ENCODE measurements around the gene MRE11. TPM values are rescaled to one million over a fixed set of nuclear protein-coding genes. Genes with fewer than 3 reads are reported as not detected.

Gene MRE11
- polyA plus RNA-seq, 2 of the 4 experiments (the other 2 are of a cell fraction): 19.2 to 28.4 TPM

GRCh38 chr11:94500181-94500580 is 6.5 kb upstream of the MRE11 start:
- POLR2A ChIA-PET: no interaction called here
- FAIRE-seq: no peak
- no peak for ATAC-seq

GRCh38 chr11:94494126-94494680 is 559 bp upstream of the MRE11 start:
- Histone ChIP-seq H3K27ac (peak overlapping the region; percentile 81 to 83), H3K4me2 (peak overlapping the region; percentile 97), H3K9me3 (no peaks in the 10 kb centered on the region), H3K4me1 (peaks cover 18% of the 10 kb centered on the region), H3K4me3 (peak overlapping the region; percentile 97)
- WGBS (ENCODE audit: missing lambda C conversion rate): 4% methylated on average over 12 of the region's 19 CpGs
- DNase-seq (ENCODE audit: low read depth in 1 of 2, low spot score in 1 of 2) (no peak), FAIRE-seq (no peak), ATAC-seq (peak; percentile 79 to 87)
- TF ChIP-seq NFE2L2 (conservative IDR thresholded peaks at IDR 0.05; ENCODE audit: low read length) (no peak), REST (IDR thresholded peaks at IDR 0.05) (no peak), FOXS1 (CRISPR knock-in tag; IDR thresholded peaks at IDR 0.05) (no peak), ESRRA (IDR thresholded peaks at IDR 0.05; ENCODE audit: borderline replicate concordance, low read length) (no peak), CHD4 (IDR thresholded peaks at IDR 0.05; ENCODE audit: borderline replicate concordance) (no peak), MAFK (IDR thresholded peaks at IDR 0.05; ENCODE audit: partially characterized antibody) (no peak), ZC3H11A (IDR thresholded peaks at IDR 0.05) (no peak), JUN (IDR thresholded peaks at IDR 0.05) (no peak)
- ChIA-PET CTCF (no interaction called here), POLR2A (no interaction called here)

More at GRCh38 chr11:94500181-94500580, 6.5 kb upstream of the MRE11 start:
- no peak overlapping the region for H3K4me2 ChIP-seq
- CTCF ChIA-PET: interaction anchor here (1.7 kb wide), 1 partner anchor 605 kb away, joined by 6 read pairs; no protein-coding TSS in a partner anchor
- no peak overlapping the region for H3K27ac ChIP-seq
- TF ChIP-seq EP300 (IDR thresholded peaks at IDR 0.05): no peak
- no peak for TF ChIP-seq USF2 (IDR thresholded peaks at IDR 0.05)
- no peak for TF ChIP-seq HOXA7 (CRISPR knock-in tag; IDR thresholded peaks at IDR 0.05)
- TF ChIP-seq FOSB (CRISPR knock-in tag; IDR thresholded peaks at IDR 0.05): no peak
- no peak for TF ChIP-seq PBX3 (IDR thresholded peaks at IDR 0.05)
- TF ChIP-seq RARB (CRISPR knock-in tag; IDR thresholded peaks at IDR 0.05): no peak
- TF ChIP-seq EHMT2 (IDR thresholded peaks at IDR 0.05; ENCODE audit: low read depth): no peak
- TF ChIP-seq CTCF (IDR thresholded peaks at IDR 0.05): no peak
- no peak for TF ChIP-seq ZFP36 (IDR thresholded peaks at IDR 0.05; ENCODE audit: borderline replicate concordance, partially characterized antibody)
- TF ChIP-seq CBX8 (IDR thresholded peaks at IDR 0.05): no peak
- no peak for DNase-seq (ENCODE audit: low read depth in 1 of 2, low spot score in 1 of 2)
- no peaks in the 10 kb centered on the region for H3K9me3 ChIP-seq
- WGBS (ENCODE audit: missing lambda C conversion rate): 91% methylated on average over 2 of the region's 2 CpGs
- no peaks in the 10 kb centered on the region; the same call in 1 of the 3 replicates for H3K4me1 ChIP-seq
- no peak overlapping the region for H3K4me3 ChIP-seq

Data from A549 (cell line).